GM23338 (cell line): ENCODE results near the gene RNF115. TPM values are rescaled to one million over a fixed set of nuclear protein-coding genes. Genes with fewer than 3 reads are reported as not detected.

Source experiments
- ATAC-seq: fragments of 200-7000 bp; cut with Tn5 transposase; 3 replicates; pipeline ENCODE4 v1.9.1; 2020
- DNase-seq: peaks from one replicate; pipeline ENCODE4 v3.0.0-alpha.2; 2015; ENCODE audit warnings: low spot score
- H2AFZ ChIP-seq: fragments of 200-600 bp; sonication (generic); 2 replicates; pipeline ENCODE4 v1.8.0; 2016; ENCODE audit warnings: antibody characterized with exemption, mild to moderate bottlenecking, moderate library complexity
- H3F3A ChIP-seq: fragments of 200-600 bp; sonication (generic); replicated peaks from 2 replicates; pipeline ENCODE4 v1.8.0; 2017; ENCODE audit warnings: antibody characterized with exemption, mixed run types, low read depth
- H3K27ac ChIP-seq: fragments of 200-600 bp; sonication (generic); 2 replicates; pipeline ENCODE4 v1.6.1; 2016; ENCODE audit warnings: low read depth
- H3K27me3 ChIP-seq: fragments of 200-600 bp; sonication (generic); 2 replicates; pipeline ENCODE4 v1.8.0; 2016; ENCODE audit warnings: mild to moderate bottlenecking, mixed run types, moderate library complexity; ENCODE audit not compliant: insufficient read depth
- H3K36me3 ChIP-seq: fragments of 200-600 bp; sonication (generic); 2 replicates; pipeline ENCODE4 v1.8.0; 2016; ENCODE audit warnings: mild to moderate bottlenecking; ENCODE audit not compliant: insufficient read depth
- H3K4me1 ChIP-seq: fragments of 200-600 bp; sonication (generic); 2 replicates; pipeline ENCODE4 v1.8.0; 2016; ENCODE audit warnings: mild to moderate bottlenecking, moderate library complexity; ENCODE audit not compliant: insufficient read depth
- H3K4me2 ChIP-seq: fragments of 200-600 bp; sonication (generic); 2 replicates; pipeline ENCODE4 v1.7.1; 2017; ENCODE audit warnings: mixed run types
- H3K4me3 ChIP-seq: fragments of 200-600 bp; sonication (generic); 2 replicates; pipeline ENCODE4 v1.6.1; 2016; ENCODE audit warnings: mixed run types
- H3K79me2 ChIP-seq: fragments of 200-600 bp; sonication (generic); replicated peaks from 2 replicates; pipeline ENCODE4 v1.8.0; 2017; ENCODE audit warnings: mild to moderate bottlenecking; ENCODE audit not compliant: insufficient read depth
- H3K9me2 ChIP-seq: fragments of 200-600 bp; sonication (generic); 2 replicates; pipeline ENCODE4 v1.8.0; 2017; ENCODE audit not compliant: insufficient read depth
- H4K20me1 ChIP-seq: fragments of 200-600 bp; sonication (generic); replicated peaks from 2 replicates; pipeline ENCODE4 v1.8.0; 2017; ENCODE audit warnings: mild to moderate bottlenecking; ENCODE audit not compliant: insufficient read depth
- H3K27ac Mint-ChIP-seq: 2 replicates; pipeline ENCODE4 v1.8.0; 2020; ENCODE audit warnings: inconsistent platforms, mild to moderate bottlenecking, moderate library complexity, mixed read lengths
- H3K27me3 Mint-ChIP-seq: 3 replicates; pipeline ENCODE4 v1.8.0; 2022; ENCODE audit warnings: low read depth, mild to moderate bottlenecking, moderate library complexity, mixed read lengths, inconsistent platforms; ENCODE audit not compliant: insufficient read depth, poor library complexity
- H3K36me3 Mint-ChIP-seq: 3 replicates; pipeline ENCODE4 v1.8.0; 2021; ENCODE audit warnings: low read depth, mild to moderate bottlenecking, inconsistent platforms, moderate library complexity, mixed read lengths
- H3K4me1 Mint-ChIP-seq: 3 replicates; pipeline ENCODE4 v1.8.0; 2020; ENCODE audit warnings: mild to moderate bottlenecking, inconsistent platforms, mixed read lengths
- H3K4me3 Mint-ChIP-seq: 3 replicates; pipeline ENCODE4 v1.8.0; 2021; ENCODE audit warnings: moderate library complexity, mild to moderate bottlenecking, inconsistent platforms, mixed read lengths
- H3K9me3 Mint-ChIP-seq: 3 replicates; pipeline ENCODE4 v1.8.0; 2020; ENCODE audit warnings: moderate library complexity, mild to moderate bottlenecking, inconsistent platforms, mixed read lengths
- JUNB ChIP-seq: IDR thresholded peaks from one replicate; pipeline ENCODE4 v1.6.1; 2016; ENCODE audit warnings: antibody characterized with exemption; ENCODE audit not compliant: unreplicated experiment
- NANOG ChIP-seq: IDR thresholded peaks from 2 replicates; pipeline ENCODE4 v1.6.1; 2016; ENCODE audit warnings: antibody characterized with exemption, borderline replicate concordance
- polyA plus RNA-seq: library from polyadenylated mRNA; unstranded; fragments of >200 nt; fragmentation: Nextera tagmentation; extraction: Ambion mirVana; gene quantifications from 2 replicates; pipeline ENCODE4 v1.2.1, GENCODE V29; 2016
- total RNA-seq: library from RNA; depleted of rRNA; stranded (reverse); fragments of >200 nt; shearing (Covaris generic); gene quantifications from 2 replicates; pipeline ENCODE4 v1.2.3, GENCODE V29; 2014
- TF ChIP-seq, protein P1 (sequence below): fragments of 250-450 bp; sonication (Bioruptor Pico); IDR thresholded peaks from 2 replicates; pipeline ENCODE4 v1.5.0; 2020; ENCODE audit warnings: mild to moderate bottlenecking, moderate library complexity
- TF ChIP-seq, protein P2 (sequence below), 2 experiments: fragments of 200-600 bp in 1 of 2; sonication (generic) in 1 of 2; conservative IDR thresholded peaks; 2 replicates each; pipeline versions ENCODE4 v1.5.1 to v1.6.1; 2016 to 2017; ENCODE audit warnings: antibody characterized with exemption in 2 of 2, low read depth in 2 of 2, mild to moderate bottlenecking in 2 of 2, moderate library complexity in 1 of 2

RNF115 gene
- total and polyA plus RNA-seq, 2 experiments from 2014 or later, result 10.6 to 10.9 TPM

DNA sequence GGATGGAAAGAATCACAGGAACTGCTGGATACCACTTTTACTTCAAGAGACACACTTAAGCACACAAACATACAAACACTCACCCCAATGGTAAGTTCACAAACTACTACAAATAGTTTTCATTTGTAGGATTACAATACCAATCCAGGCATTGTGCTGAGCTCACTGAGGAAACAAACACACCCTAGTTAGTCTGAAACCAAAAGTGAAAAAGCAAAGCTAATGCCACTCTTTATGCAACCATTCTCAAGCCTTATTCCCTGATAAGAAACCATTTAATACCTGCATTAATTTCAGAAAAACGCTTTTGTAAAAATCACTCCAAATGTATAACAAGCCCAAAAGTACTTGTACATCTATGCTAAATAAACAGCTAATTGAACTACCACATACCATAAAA, 38.3 kb downstream of the RNF115 start:
- H2AFZ ChIP-seq, result no peak overlapping the region
- no peak overlapping the region for H3K27ac ChIP-seq
- H3K79me2 ChIP-seq, result peaks cover 4% of the 10 kb centered on the region; the same call in 1 of the 2 replicates
- H3K4me3 ChIP-seq, result no peak overlapping the region
- no peaks in the 10 kb centered on the region for H3K9me2 ChIP-seq
- H3F3A ChIP-seq, result no peaks in the 10 kb centered on the region
- H3K27me3 ChIP-seq, result no peaks in the 10 kb centered on the region
- H3K4me3 Mint-ChIP-seq, result no peak overlapping the region
- H3K4me1 Mint-ChIP-seq, result no peaks in the 10 kb centered on the region
- TF ChIP-seq, protein P1, sequence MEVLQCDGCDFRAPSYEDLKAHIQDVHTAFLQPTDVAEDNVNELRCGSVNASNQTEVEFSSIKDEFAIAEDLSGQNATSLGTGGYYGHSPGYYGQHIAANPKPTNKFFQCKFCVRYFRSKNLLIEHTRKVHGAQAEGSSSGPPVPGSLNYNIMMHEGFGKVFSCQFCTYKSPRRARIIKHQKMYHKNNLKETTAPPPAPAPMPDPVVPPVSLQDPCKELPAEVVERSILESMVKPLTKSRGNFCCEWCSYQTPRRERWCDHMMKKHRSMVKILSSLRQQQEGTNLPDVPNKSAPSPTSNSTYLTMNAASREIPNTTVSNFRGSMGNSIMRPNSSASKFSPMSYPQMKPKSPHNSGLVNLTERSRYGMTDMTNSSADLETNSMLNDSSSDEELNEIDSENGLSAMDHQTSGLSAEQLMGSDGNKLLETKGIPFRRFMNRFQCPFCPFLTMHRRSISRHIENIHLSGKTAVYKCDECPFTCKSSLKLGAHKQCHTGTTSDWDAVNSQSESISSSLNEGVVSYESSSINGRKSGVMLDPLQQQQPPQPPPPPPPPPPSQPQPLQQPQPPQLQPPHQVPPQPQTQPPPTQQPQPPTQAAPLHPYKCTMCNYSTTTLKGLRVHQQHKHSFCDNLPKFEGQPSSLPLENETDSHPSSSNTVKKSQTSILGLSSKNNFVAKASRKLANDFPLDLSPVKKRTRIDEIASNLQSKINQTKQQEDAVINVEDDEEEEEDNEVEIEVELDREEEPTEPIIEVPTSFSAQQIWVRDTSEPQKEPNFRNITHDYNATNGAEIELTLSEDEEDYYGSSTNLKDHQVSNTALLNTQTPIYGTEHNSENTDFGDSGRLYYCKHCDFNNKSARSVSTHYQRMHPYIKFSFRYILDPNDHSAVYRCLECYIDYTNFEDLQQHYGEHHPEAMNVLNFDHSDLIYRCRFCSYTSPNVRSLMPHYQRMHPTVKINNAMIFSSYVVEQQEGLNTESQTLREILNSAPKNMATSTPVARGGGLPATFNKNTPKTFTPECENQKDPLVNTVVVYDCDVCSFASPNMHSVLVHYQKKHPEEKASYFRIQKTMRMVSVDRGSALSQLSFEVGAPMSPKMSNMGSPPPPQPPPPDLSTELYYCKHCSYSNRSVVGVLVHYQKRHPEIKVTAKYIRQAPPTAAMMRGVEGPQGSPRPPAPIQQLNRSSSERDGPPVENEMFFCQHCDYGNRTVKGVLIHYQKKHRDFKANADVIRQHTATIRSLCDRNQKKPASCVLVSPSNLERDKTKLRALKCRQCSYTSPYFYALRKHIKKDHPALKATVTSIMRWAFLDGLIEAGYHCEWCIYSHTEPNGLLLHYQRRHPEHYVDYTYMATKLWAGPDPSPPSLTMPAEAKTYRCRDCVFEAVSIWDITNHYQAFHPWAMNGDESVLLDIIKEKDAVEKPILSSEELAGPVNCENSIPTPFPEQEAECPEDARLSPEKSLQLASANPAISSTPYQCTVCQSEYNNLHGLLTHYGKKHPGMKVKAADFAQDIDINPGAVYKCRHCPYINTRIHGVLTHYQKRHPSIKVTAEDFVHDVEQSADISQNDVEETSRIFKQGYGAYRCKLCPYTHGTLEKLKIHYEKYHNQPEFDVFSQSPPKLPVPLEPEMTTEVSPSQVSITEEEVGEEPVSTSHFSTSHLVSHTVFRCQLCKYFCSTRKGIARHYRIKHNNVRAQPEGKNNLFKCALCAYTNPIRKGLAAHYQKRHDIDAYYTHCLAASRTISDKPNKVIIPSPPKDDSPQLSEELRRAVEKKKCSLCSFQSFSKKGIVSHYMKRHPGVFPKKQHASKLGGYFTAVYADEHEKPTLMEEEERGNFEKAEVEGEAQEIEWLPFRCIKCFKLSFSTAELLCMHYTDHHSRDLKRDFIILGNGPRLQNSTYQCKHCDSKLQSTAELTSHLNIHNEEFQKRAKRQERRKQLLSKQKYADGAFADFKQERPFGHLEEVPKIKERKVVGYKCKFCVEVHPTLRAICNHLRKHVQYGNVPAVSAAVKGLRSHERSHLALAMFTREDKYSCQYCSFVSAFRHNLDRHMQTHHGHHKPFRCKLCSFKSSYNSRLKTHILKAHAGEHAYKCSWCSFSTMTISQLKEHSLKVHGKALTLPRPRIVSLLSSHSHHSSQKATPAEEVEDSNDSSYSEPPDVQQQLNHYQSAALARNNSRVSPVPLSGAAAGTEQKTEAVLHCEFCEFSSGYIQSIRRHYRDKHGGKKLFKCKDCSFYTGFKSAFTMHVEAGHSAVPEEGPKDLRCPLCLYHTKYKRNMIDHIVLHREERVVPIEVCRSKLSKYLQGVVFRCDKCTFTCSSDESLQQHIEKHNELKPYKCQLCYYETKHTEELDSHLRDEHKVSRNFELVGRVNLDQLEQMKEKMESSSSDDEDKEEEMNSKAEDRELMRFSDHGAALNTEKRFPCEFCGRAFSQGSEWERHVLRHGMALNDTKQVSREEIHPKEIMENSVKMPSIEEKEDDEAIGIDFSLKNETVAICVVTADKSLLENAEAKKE (CRISPR knock-in tag), result no peak
- TF ChIP-seq NANOG (no peak), JUNB (no peak)
- TF ChIP-seq, protein P2, sequence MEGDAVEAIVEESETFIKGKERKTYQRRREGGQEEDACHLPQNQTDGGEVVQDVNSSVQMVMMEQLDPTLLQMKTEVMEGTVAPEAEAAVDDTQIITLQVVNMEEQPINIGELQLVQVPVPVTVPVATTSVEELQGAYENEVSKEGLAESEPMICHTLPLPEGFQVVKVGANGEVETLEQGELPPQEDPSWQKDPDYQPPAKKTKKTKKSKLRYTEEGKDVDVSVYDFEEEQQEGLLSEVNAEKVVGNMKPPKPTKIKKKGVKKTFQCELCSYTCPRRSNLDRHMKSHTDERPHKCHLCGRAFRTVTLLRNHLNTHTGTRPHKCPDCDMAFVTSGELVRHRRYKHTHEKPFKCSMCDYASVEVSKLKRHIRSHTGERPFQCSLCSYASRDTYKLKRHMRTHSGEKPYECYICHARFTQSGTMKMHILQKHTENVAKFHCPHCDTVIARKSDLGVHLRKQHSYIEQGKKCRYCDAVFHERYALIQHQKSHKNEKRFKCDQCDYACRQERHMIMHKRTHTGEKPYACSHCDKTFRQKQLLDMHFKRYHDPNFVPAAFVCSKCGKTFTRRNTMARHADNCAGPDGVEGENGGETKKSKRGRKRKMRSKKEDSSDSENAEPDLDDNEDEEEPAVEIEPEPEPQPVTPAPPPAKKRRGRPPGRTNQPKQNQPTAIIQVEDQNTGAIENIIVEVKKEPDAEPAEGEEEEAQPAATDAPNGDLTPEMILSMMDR (conservative IDR thresholded peaks at IDR 0.05; ENCODE audit: low read depth in 2 of 2), result no peak
- no peaks in the 10 kb centered on the region for H3K9me3 Mint-ChIP-seq
- H3K27me3 Mint-ChIP-seq, result no peaks in the 10 kb centered on the region
- H4K20me1 ChIP-seq, result no peaks in the 10 kb centered on the region
- H3K27ac Mint-ChIP-seq, result no peak overlapping the region
- peaks cover 4% of the 10 kb centered on the region; the same call in 2 of the 3 replicates for H3K36me3 Mint-ChIP-seq
- DNase-seq (no peak), ATAC-seq (no peak)
- no peak overlapping the region for H3K4me2 ChIP-seq
- peaks cover 4% of the 10 kb centered on the region; the same call in 1 of the 2 replicates for H3K36me3 ChIP-seq
- no peaks in the 10 kb centered on the region for H3K4me1 ChIP-seq
